ENCODE measurements around the gene GTF2IRD1.
A peak's percentile ranks its signal among the peaks of the same experiment; 100 is the strongest.

Gene GTF2IRD1

DNA sequence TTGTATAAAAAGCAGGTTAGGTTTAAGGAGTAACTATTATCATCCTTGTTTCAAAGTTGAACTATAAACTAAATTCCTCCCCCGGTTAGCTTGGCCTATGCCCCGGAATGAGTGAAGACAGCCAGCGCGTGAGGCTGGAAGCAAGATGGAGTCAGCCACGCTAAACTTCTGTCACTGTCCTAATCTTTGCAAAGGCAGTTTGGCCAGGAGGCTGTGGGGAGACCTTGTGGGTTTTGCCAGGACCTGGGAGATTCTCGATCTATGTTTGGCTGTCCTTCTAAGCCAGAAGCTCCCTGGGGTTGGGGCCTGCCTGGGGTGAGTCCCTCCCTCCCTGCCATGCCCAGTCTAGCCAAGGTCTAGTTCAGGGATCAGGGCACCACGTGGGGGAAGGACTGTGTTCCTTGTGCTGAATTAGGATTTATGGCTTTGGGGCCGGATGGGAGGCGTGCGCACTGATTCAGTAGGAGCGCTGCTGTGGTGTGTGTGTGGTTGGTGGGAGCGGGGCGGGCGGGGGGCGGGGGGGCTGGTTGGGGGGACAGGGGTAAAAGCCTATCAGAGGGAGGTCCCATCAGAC, 871 bp upstream of the GTF2IRD1 start:
- TF ChIP-seq CTCF (IDR thresholded peaks at IDR 0.05; ENCODE audit: low read depth, low read length): no peak
- H3K4me3 ChIP-seq (replicated peaks in 1 of 2; ENCODE audit: low read depth in 2 of 2, low read length in 2 of 2): peak overlapping the region; percentile 59 to 66
- peak in 1 of 2 donors; percentile 35 for DNase-seq (ENCODE audit: low read depth in 2 of 2)

GRCh38 chr7:74454021-74454924, 567 bp downstream of the GTF2IRD1 start:
- DNase-seq (ENCODE audit: low read depth in 2 of 2): no peak
- peak overlapping the region; percentile 59 to 66 for H3K4me3 ChIP-seq (replicated peaks in 1 of 2; ENCODE audit: low read depth in 2 of 2, low read length in 2 of 2)

GRCh38 chr7:74454925-74455288, 1.2 kb downstream of the GTF2IRD1 start:
- TF ChIP-seq CTCF (IDR thresholded peaks at IDR 0.05; ENCODE audit: low read depth, low read length): no peak
- DNase-seq (ENCODE audit: low read depth in 2 of 2): no peak
- peak overlapping the region; percentile 59 to 66 for H3K4me3 ChIP-seq (replicated peaks in 1 of 2; ENCODE audit: low read depth in 2 of 2, low read length in 2 of 2)

More at GRCh38 chr7:74454021-74454924, 567 bp downstream of the GTF2IRD1 start:
- TF ChIP-seq CTCF (IDR thresholded peaks at IDR 0.05; ENCODE audit: low read depth, low read length): no peak

GRCh38 chr7:74455291-74455804, 1.6 kb downstream of the GTF2IRD1 start:
- no peak for DNase-seq (ENCODE audit: low read depth in 2 of 2)
- no peak for TF ChIP-seq CTCF (IDR thresholded peaks at IDR 0.05; ENCODE audit: low read depth, low read length)
- peak overlapping the region in 1 of 2 donors; percentile 59 for H3K4me3 ChIP-seq (replicated peaks in 1 of 2; ENCODE audit: low read depth in 2 of 2, low read length in 2 of 2)

DNA sequence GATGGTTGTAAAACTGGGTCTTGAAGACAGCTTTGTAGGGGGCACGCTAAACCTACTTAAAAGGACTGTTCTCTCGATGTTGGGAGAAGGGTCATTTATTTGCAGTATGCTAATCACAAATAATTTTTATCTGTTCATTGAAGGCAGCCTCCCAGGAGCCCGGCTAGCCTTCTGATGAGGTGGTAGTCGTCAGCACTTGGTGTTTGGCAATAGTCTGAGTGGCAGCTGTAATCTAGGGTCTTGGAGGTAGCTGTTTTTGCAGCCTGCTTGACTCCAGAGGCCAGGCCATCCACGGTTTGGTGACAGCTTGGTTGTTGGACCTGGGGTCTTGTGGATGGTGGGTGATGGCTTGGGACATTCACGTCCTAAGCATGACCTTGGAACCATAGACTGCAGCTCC, 2.2 kb downstream of the GTF2IRD1 start:
- H3K4me3 ChIP-seq (replicated peaks in 1 of 2; ENCODE audit: low read depth in 2 of 2, low read length in 2 of 2): no peak overlapping the region
- peak in 1 of 2 donors; percentile 46 for DNase-seq (ENCODE audit: low read depth in 2 of 2)
- TF ChIP-seq CTCF (IDR thresholded peaks at IDR 0.05; ENCODE audit: low read depth, low read length): no peak

DNA sequence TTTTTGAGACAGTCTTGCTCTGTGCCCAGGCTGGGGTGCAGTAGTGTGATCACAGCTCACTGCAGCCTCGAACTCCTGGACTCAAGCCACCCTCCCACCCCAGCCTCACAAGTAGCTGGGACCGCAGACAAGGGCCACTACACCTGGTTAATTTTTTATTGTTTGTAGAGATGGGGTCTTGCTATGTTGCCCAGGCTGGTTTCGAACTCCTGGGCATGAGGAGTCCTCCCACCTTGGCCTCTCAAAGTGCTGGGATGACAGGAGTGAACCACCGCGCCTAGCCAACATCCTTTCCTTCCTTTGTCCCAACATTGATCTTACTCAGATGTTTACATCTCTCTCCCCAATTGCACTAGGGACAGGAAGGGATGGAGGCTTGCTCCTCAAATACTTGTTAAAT, 3.3 kb downstream of the GTF2IRD1 start:
- H3K4me3 ChIP-seq (replicated peaks in 1 of 2; ENCODE audit: low read depth in 2 of 2, low read length in 2 of 2): no peak overlapping the region
- no peak for TF ChIP-seq CTCF (IDR thresholded peaks at IDR 0.05; ENCODE audit: low read depth, low read length)
- no peak for DNase-seq (ENCODE audit: low read depth in 2 of 2)
